Upper lobe of left lung (tissue), 4 donors: ENCODE measurements around the gene ZNF860.

Source experiments
- CTCF ChIP-seq, 6 experiments: fragments of 450-650 bp in 4 of 6; fragments of 200-600 bp in 2 of 6; sonication (generic) in 2 of 6; IDR thresholded peaks; one replicate each; pipeline ENCODE4 v1.5.1; 2016 to 2019; ENCODE audit warnings: antibody characterized with exemption in 6 of 6
- POLR2A ChIP-seq, 4 donors: fragments of 450-650 bp; IDR thresholded peaks; one replicate each; pipeline ENCODE4 v1.5.1; 2016 to 2017; ENCODE audit warnings: antibody characterized with exemption in 4 of 4, mild to moderate bottlenecking in 2 of 4
- POLR2AphosphoS5 ChIP-seq, 2 donors: sonication (generic); formaldehyde crosslinking; IDR thresholded peaks; one replicate each; pipeline ENCODE4 v1.5.1; 2017; ENCODE audit warnings: antibody characterized with exemption in 2 of 2

DNA sequence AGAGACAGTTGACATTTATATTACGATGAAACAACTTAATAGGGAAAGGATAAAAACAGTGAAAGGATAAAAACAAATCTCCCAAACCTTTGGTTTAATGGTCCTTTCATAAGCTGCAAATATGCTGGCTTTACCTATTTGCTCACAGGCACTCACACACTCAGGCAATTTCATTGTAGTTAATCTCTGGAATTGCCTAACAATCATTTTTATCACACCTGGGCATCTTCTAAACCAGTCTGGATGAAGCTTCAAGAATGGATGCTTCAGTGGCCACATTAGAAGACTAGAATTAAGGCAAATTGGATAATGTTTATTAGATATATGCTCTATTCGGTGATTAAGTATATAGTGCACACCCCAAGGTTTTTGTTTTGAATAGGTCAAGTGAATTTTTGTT lies 14.0 kb upstream of the ZNF860 start:
- TF ChIP-seq CTCF (IDR thresholded peaks at IDR 0.05) (no peak), POLR2A (IDR thresholded peaks at IDR 0.05) (no peak), POLR2AphosphoS5 (IDR thresholded peaks at IDR 0.05) (no peak)
